KMS-11 (cell line): ENCODE measurements around the gene PTCD1.

Source experiments
- H2AFZ ChIP-seq: fragments of 200-600 bp; sonication (generic); 2 replicates; pipeline ENCODE4 v1.6.1; 2016; ENCODE audit warnings: antibody characterized with exemption, mixed run types, low read depth
- H3K27ac ChIP-seq: fragments of 200-600 bp; sonication (generic); 2 replicates; pipeline ENCODE4 v1.6.1; 2016; ENCODE audit warnings: mild to moderate bottlenecking, mixed run types
- H3K27me3 ChIP-seq: fragments of 200-600 bp; sonication (generic); 2 replicates; pipeline ENCODE4 v1.6.1; 2017; ENCODE audit warnings: mild to moderate bottlenecking, low read depth, mixed run types, moderate library complexity; ENCODE audit not compliant: insufficient read depth
- H3K36me3 ChIP-seq: fragments of 200-600 bp; sonication (generic); 2 replicates; pipeline ENCODE4 v1.6.1; 2017; ENCODE audit warnings: mild to moderate bottlenecking, mixed run types; ENCODE audit not compliant: insufficient read depth
- H3K4me1 ChIP-seq: fragments of 200-600 bp; sonication (generic); 2 replicates; pipeline ENCODE4 v1.6.1; 2016; ENCODE audit warnings: mild to moderate bottlenecking, low read depth, mixed run types; ENCODE audit not compliant: poor library complexity, severe bottlenecking
- H3K4me2 ChIP-seq: fragments of 200-600 bp; sonication (generic); 2 replicates; pipeline ENCODE4 v1.7.0; 2016; ENCODE audit warnings: mild to moderate bottlenecking, mixed run types
- H3K4me3 ChIP-seq: fragments of 200-600 bp; sonication (generic); IDR thresholded peaks from 2 replicates; pipeline ENCODE4 v1.6.1; 2017; ENCODE audit warnings: low read depth, low read length, mixed read lengths; ENCODE audit not compliant: insufficient read depth
- H3K79me2 ChIP-seq: fragments of 200-600 bp; sonication (generic); 2 replicates; pipeline ENCODE4 v1.6.1; 2016; ENCODE audit warnings: low read depth, mixed run types; ENCODE audit not compliant: insufficient read depth
- H3K9ac ChIP-seq: fragments of 200-600 bp; sonication (generic); 2 replicates; pipeline ENCODE4 v1.6.1; 2016; ENCODE audit warnings: mild to moderate bottlenecking, mixed run types
- H4K20me1 ChIP-seq: fragments of 200-600 bp; sonication (generic); 2 replicates; pipeline ENCODE4 v1.6.1; 2016; ENCODE audit warnings: mild to moderate bottlenecking, mixed run types; ENCODE audit not compliant: insufficient read depth
- CTCF ChIP-seq: fragments of 200-600 bp; sonication (generic); conservative IDR thresholded peaks from 2 replicates; pipeline ENCODE4 v1.6.1; 2017; ENCODE audit warnings: low read depth, mild to moderate bottlenecking, antibody characterized with exemption, low read length, moderate library complexity, mixed read lengths

Gene PTCD1

GRCh38 chr7:99368750-99369389 is 69.7 kb downstream of the PTCD1 start:
- Histone ChIP-seq H2AFZ (no peak overlapping the region), H3K79me2 (no peaks in the 10 kb centered on the region), H3K4me1 (peaks cover 3% of the 10 kb centered on the region), H3K4me2 (no peak overlapping the region), H3K9ac (no peak overlapping the region), H3K27ac (no peak overlapping the region), H3K27me3 (no peaks in the 10 kb centered on the region), H4K20me1 (no peaks in the 10 kb centered on the region), H3K36me3 (peaks cover 2% of the 10 kb centered on the region; the same call in 1 of the 2 replicates), H3K4me3 (no peak overlapping the region)
- TF ChIP-seq CTCF = no peak
